NOMO-1 treated with DMSO at 0.1 percent for 48 hours (cell line): ENCODE results near the gene POM121.
A peak's percentile ranks its signal among the peaks of the same experiment; 100 is the strongest.
"Not testable (repeated sequence)": the region's sequence is repeated elsewhere in the genome, so short reads cannot be mapped to it uniquely, and the experiment has no call there.

Source experiments
- DNase-seq: peaks from one replicate; lab custom pipeline; 2025; ENCODE audit not compliant: unreplicated experiment; lab: John Stamatoyannopoulos, UW

The POM121 gene

GRCh38 chr7:72924733-72925545 lies at the start of gene POM121:
POM121 (plus strand) TSS chr7:72925095; CDS start chr7:72925122, 27 bp downstream.
- peak; percentile 96 for DNase-seq

DNA sequence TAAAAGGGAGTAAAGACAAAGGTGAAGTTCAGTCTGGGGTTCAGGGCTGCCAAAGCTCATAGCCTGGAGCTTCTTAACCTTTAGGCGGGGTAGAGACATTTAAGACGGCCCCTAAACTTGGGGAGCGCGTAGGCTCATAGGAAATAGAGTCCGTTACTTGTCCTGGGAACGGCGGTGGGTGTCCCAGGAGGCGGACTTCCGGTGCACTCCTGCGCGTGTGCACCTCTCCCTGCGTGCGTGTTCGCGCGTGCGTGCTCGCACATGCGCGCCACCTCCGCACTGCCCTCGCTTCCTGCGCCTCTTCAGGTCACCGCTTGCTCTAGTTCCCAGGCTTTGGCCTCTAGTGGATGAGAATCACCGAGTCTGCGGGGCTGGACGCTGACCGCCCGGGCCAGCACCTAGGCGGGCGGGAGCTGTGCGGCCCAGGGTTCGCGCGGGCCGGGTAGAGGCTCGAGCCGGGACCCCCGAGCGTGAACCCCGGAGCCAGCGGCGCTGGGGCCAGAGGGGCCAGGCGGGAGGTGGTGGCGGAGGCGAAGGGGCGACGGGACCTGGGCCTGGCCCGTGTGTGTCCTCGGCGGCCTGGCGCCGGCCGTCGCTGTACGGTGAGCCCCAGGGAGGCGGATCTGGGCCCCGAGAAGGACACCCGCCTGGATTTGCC lies 45.7 kb upstream of the POM121 start:
- DNase-seq, result peak; percentile 83

GRCh38 chr7:72879737-72880215 lies 45.1 kb upstream of the POM121 start:
- DNase-seq, result peak; percentile 91

DNA sequence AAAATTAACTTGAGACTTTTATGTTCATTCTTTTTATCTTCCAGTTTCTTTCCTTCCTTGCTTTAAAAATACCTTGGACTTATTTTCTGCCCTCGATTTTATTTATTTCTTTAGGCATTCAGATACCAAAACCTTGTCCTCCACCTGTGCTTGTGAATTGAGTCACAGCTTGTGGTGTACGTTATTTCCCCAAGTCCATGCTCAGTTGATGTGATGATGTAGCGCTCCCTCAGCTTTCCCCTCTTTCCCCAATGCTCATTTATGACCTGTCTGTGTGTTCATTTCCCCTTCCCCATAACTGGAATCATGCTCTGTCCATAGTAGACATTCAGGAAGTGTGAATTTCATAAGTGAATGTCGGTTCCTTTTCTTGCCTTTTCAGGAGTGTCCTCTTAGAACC lies 33.1 kb upstream of the POM121 start:
- DNase-seq, result not testable (repeated sequence)

DNA sequence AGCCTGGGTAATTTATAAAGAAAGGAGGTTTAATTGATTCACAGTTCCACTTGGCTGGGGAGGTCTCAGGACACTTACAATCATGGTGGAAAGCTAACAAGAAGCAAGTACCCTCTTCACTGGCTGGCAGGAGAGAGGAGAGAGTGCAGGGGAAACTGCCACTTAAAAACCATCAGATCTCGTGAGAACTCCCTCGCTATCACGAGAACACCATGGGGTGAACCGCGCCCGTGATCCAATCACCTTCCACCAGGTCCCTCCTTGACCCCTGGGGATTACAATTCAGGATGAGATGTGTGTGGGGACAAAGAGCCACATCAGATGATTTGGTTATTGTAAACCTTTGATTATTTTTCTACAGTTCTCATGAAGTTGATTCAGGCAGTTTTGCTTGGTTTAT lies 20.2 kb upstream of the POM121 start:
- not testable (repeated sequence) for DNase-seq

- DNase-seq, result not testable (repeated sequence)
Observed at GRCh38 chr7:72908422-72908821, 16.5 kb upstream of the POM121 start.

- not testable (repeated sequence) for DNase-seq
Observed at GRCh38 chr7:72911395-72911794, 13.5 kb upstream of the POM121 start.

DNA sequence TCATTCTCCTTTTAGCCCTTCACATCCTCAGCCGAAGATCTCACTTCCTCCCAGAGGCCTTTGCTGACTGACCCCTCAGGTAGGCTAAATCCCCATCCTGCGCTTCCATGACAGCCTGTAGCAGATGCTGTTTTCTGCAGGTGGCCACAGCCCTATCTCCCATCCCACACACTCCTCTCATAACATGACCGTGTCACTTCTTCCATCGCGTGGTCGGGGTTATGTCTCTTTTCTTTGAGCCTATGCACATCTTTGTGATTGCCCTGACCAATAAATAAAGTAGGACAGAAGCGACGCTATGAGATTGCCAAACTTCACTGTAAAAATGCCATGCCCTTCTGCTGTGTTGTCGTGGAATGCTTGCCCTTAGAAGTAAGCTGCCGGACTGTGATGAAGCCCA lies 11.1 kb upstream of the POM121 start:
- DNase-seq, result not testable (repeated sequence)

- peak; percentile 66 for DNase-seq
Observed at GRCh38 chr7:72914756-72915525, 10.0 kb upstream of the POM121 start.

DNA sequence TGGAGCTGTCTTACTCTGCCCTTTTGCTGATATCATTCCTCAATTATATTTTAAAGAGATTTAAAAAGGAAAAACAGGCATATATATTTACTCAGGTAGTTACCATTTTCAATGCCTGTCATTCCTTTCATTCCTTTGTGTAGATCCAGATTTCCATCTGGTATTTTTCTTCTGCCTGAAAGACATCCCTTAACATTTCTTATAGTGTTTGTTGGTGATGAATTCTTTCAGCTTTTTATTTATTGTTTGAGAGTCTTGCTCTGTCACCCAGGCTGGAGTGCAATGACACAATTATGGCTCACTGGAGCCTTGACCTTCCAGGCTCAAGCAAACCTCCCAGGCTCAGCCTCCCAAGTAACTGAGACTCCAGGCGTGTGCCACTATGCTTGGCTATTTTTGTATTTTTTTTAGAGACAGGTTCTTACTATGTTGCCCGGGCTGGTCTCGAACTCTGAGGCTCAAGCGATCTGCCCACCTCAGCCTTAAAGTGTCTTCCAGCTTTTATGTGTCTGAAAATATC lies 5.6 kb upstream of the POM121 start:
- no peak for DNase-seq

GRCh38 chr7:72924386-72924732 lies 536 bp upstream of the POM121 start:
- DNase-seq, result peak; percentile 85

DNA sequence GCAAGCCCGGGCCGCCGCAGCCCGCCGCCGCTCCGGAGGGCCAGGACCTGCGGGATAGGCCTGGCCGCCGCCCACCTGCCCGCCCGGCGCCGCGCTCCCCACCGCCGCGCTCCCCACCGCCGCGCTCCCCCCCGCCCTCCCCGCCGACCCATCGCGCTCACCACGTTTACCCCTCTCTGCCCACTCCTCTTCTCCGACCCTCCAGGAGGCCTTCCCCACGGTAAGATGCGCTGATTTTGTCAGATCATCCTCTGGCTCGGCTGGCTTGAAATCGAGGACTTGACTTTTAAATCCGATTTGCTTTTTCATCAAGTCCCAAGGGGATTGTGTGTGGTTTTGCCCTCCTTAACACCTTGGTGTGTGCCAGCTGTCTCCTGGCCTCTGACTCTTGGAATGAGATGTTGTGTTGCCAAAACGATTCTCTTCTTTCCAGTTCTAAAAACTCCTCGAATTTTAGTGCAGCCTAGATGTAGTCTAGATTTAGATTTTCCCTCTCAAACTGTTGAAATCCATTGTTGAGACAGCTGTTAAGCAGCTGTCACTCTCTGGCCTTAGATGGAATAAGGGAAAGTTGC lies 738 bp downstream of the POM121 start:
- no peak for DNase-seq

DNA sequence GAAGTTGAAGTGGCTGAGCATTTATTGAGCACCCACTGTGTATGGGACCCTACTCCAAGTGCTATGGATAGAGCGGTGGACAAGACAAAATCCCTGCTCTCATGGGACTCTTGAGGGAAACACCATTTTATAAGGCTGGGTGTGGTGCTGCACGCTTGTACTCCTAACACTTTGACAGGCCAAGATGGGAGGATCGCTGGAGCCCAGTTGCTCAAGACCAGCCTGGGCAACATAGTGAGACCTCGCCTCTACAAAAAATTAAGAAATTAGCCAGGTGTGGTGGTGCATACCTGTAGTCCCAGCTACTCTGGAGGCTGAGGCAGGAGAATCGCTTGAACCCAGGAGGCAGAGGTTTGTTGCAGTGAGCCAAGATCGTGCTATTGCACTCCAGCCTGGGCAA lies 2.9 kb downstream of the POM121 start:
- DNase-seq, result not testable (repeated sequence)

GRCh38 chr7:72928216-72928615 lies 3.3 kb downstream of the POM121 start:
- not testable (repeated sequence) for DNase-seq

DNA sequence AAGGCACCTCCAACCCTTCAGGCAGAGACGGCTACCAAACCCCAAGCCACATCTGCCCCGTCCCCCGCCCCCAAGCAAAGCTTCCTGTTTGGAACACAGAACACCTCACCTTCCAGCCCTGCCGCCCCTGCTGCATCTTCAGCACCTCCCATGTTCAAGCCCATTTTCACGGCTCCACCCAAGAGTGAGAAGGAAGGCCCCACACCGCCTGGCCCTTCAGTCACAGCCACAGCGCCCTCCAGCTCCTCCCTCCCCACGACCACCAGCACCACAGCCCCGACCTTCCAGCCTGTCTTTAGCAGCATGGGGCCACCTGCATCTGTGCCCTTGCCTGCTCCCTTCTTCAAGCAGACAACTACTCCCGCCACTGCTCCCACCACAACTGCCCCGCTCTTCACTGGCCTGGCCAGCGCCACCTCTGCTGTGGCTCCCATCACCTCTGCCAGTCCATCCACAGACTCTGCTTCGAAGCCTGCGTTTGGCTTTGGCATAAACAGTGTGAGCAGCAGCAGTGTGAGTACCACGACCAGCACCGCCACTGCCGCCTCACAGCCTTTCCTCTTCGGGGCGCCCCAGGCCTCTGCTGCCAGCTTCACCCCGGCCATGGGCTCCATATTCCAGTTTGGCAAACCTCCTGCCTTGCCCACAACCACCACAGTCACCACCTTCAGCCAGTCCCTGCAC lies 17.3 kb downstream of the POM121 start:
- not testable (repeated sequence) for DNase-seq

- not testable (repeated sequence) for DNase-seq
Observed at GRCh38 chr7:72942956-72943355, 18.1 kb downstream of the POM121 start.

GRCh38 chr7:72944937-72945336 lies 20.0 kb downstream of the POM121 start:
- not testable (repeated sequence) for DNase-seq

GRCh38 chr7:72945597-72945996 lies 20.7 kb downstream of the POM121 start:
- not testable (repeated sequence) for DNase-seq

DNA sequence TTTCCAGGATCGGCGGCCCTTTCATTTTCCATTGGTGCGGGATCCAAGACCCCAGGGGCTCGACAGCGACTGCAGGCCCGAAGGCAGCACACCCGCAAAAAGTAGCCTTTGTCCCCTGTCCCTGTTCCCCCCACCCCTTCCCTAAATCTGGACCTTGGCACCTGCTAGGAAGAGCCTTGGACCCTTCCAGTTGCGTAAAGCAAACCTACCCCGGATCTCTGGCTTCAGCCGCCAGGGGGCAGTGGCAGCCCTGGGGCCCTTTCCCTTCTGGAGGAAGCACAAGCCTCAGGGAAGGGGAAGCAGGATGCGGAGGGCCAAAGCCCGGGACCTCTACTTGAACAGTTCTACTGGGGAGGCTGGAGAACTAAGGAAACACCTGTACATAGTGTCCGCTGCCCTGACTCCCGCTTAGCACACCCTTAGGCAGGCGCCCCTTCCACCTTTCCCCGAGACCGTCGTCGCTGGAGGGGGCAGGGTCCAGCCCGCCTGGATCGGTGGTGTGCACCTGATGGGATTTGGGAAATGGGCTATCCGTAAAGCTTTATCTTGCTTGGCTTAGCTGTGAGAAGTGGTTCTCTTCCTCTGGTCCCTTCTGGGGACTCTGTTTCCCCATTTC lies 21.3 kb downstream of the POM121 start:
- not testable (repeated sequence) for DNase-seq

DNA sequence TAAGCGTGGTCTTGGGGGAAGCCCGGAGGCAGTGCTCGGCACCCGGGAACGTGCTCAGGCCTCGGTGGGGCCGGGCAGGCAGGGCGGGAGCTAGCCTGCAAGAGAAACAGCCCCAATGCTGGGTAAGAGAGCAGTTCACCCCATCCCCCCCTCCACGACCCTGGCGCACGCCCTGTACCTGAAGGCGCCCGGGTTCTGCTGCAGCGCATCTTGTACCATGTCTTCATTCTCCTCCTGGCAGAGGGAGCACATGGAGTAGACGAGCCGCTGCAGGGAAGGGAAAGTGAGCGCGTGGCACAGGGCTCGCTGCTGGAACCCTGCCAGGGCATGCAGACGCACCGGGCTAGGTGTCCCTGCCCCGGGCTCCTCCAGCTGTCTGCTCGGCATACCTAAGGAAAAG lies 23.8 kb downstream of the POM121 start:
- DNase-seq, result not testable (repeated sequence)
